Activated CD4-positive, alpha-beta T cell treated with anti-CD3 and anti-CD28 coated beads for 24 hours (primary cell): Measurements from ENCODE around the gene HNF1A.

Source experiments
- DNase-seq, 2 donors: peaks; one replicate each; pipeline ENCODE4 v3.0.0-alpha.2; 2020; ENCODE audit warnings: low read depth in 2 of 2

Gene HNF1A

GRCh38 chr12:120959111-120959878 lies 19.0 kb upstream of the HNF1A start:
- DNase-seq: no peak

GRCh38 chr12:120960657-120961056 lies 17.7 kb upstream of the HNF1A start:
- peak in 1 of 2 donors; percentile 3 for DNase-seq

GRCh38 chr12:120961604-120962531 lies 16.5 kb upstream of the HNF1A start:
- DNase-seq: no peak

GRCh38 chr12:120962532-120963020 lies 15.8 kb upstream of the HNF1A start:
- DNase-seq: no peak

- no peak for DNase-seq
Measured at GRCh38 chr12:120964298-120964697, 14.0 kb upstream of the HNF1A start.

GRCh38 chr12:120965534-120966091 lies 12.7 kb upstream of the HNF1A start:
- DNase-seq: no peak

GRCh38 chr12:120970310-120970709 lies 8.0 kb upstream of the HNF1A start:
- no peak for DNase-seq

GRCh38 chr12:120971299-120972180 lies 6.8 kb upstream of the HNF1A start:
- DNase-seq: peak in 1 of 2 donors; percentile 4

- DNase-seq: no peak
Measured at GRCh38 chr12:120972870-120973543, 5.3 kb upstream of the HNF1A start.

GRCh38 chr12:120977531-120978295 lies 630 bp upstream of the HNF1A start:
- DNase-seq: no peak

GRCh38 chr12:120979220-120979861 lies 998 bp downstream of the HNF1A start:
- no peak for DNase-seq

- no peak for DNase-seq
Measured at GRCh38 chr12:120979862-120980696, 1.7 kb downstream of the HNF1A start.

GRCh38 chr12:120980800-120981368 lies 2.5 kb downstream of the HNF1A start:
- no peak for DNase-seq

GRCh38 chr12:120981407-120981941 lies 3.1 kb downstream of the HNF1A start:
- no peak for DNase-seq

GRCh38 chr12:120982659-120983058 lies 4.3 kb downstream of the HNF1A start:
- no peak for DNase-seq

- no peak for DNase-seq
Measured at GRCh38 chr12:120983759-120984158, 5.4 kb downstream of the HNF1A start.

GRCh38 chr12:120984351-120984898 lies 6.1 kb downstream of the HNF1A start:
- DNase-seq: no peak

- DNase-seq: no peak
Measured at GRCh38 chr12:120988234-120988633, 9.9 kb downstream of the HNF1A start.
